RKO (cell line): ENCODE measurements around the gene GCNT1.
"Not testable (repeated sequence)": the region's sequence is repeated elsewhere in the genome, so short reads cannot be mapped to it uniquely, and the experiment has no call there.

Experiments
- DNase-seq: peaks from one replicate; pipeline ENCODE4 v3.0.0-alpha.2; 2016; ENCODE audit warnings: low spot score

Gene GCNT1

DNA sequence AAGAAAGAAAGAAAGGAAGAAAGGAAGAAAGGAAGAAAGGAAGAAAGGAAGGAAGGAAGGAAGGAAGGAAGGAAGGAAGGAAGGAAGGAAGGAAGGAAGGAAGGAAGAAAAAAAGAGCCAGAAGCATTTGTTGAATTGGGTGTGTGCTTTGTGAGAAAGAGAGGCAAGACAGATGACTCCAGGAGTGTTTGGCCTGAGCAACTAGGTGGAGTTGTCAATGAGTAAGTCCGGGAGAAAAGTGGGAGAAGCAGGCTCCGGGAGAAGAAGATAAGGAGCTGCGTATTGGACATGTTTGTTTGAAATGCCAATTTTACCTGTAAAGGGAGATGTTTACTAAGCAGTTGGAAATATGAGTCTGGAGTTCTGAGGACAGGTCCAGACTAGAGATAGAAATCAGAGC, 15.1 kb upstream of the GCNT1 start:
- no peak for DNase-seq

DNA sequence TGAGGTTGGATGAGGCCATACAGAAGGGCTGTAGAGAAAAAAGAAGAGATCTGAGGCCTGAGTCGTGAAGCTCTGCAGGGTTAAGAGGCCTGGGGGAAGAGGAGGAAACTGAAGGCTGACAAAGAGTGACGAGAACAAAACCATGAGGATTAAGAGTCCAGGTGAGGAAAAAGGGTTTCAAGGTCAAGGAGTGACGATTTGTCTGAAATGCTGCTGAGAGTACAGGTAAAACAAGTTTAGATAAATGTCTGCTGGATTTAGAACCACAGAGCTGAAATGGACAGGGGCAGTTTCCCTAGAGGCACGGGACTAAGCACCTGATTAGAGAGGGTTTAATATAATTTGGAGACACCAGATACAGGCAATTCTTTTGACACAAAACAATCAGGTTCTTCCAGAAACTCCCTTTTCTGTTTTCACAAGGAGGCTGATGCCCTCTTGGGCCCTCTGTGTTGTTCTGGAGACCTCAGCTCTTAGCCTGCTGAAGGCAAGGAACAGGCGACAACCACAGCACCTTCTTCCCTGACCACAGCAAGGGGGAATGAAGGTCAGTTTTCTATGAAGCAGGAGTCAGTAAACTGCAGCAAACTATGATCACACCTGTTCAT, 14.6 kb upstream of the GCNT1 start:
- DNase-seq, result no peak

DNA sequence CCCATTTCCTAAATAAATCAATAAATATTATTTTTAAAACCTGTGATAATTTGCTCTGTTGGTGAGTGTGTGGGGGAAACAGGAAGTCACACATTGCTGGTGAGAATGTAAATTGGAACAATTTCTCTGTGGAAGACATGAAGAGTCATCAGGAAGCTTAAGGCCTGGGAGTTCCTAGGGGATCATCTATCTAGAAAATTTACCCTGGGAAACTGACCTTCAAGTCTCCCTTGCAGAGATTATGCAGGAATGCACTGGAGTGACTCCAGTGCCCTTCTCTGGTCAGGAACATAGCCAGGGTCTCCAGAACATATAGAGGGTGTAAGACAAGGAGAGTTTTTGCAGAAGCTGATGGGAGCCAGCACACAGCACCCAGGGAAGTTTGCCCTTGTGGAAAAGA, 13.0 kb upstream of the GCNT1 start:
- DNase-seq, result no peak

DNA sequence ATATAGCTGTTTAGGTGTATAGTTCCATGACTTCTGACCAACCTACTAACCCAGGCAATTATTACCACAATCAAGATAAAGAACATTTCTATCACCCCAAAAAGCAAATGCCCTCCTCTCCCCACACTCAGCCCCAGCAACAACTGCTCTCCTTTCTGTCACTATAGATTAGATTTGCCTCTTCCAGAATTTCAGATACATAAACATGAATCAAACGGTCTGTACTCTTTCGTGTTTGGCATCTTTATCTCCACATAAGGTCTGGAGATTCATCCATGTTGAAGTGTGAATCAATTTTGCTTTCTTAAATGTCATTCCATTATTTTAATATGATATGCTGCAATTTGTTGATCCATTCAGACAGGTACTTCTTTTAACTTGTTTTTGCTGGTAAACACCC, 10.5 kb upstream of the GCNT1 start:
- DNase-seq, result no peak

DNA sequence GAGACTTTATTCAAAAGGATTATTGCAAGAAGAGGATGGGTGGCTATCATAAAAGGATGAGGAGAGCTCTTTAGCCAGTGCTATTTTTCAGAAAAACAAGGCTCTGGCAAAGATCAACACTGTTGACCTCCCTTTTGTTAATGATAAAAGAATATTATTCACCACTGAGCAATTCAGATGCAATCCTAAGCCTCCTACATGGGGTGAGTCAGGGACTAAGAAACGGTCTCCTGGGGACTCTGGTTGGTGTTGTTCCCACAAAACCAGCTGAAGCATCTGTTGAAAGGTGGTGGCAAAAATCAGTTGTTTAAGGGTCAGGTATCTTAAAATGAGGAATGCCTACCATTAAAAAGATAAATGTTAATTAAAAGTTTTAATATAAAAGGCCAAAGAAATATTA, 7.7 kb upstream of the GCNT1 start:
- peak; percentile 35 for DNase-seq

DNA sequence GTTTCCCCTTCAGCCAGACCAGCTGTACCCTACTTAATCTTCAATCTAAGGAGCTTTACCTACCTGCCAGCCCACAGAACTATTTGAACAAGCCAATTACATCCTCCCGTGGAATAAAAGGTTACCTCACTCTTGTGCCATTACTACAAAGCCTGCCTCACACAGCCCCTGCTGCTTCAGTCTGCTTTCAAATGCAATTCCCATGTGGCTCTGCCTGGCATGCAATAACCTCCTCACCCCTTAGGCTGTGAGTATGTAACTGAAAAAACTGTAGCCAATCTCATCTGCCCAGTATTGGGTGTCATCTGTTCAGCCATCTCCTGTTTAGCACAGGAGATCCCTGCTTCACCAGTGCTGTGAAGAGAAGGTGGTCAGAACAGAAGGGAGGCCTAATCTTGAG, 6.1 kb upstream of the GCNT1 start:
- DNase-seq, result no peak

DNA sequence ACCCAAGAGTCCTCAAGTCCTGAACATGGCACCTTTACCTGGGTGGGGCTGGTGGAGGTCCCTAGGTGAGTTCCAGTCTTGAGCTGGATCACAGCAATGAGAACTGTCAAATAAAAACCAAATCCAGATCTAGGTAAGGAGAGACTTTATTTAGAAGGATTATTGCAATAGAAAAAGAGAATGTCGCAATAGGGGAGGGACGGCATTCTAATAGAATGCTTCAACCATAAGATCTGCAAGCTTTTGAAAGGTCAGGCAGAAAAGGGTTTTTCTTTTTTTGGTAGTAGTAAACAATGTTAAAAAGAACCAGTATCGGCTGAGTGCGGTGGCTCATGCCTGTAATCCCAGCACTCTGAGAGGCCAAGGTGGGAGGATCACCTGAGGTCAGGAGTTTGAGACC, 5.2 kb upstream of the GCNT1 start:
- no peak for DNase-seq

DNA sequence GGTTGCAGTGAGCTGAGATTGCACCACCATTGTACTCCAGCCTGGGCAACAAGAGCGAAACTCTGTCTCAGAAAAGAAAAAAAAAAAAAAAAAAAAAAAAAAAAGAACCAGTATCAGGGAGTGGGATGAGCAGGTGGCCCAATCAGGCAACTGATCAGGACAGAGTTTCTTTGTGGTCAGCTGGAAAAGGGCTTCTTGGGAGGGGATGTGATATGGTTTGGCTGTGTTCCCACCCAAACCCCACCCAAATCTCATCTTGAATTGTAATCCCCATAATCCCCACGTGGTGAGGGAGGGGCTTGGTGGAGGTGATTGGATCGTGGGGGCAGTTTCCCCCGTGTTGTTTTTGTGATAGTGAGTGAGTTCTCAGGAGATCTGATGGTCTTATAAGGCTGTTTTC, 4.7 kb upstream of the GCNT1 start:
- no peak for DNase-seq

DNA sequence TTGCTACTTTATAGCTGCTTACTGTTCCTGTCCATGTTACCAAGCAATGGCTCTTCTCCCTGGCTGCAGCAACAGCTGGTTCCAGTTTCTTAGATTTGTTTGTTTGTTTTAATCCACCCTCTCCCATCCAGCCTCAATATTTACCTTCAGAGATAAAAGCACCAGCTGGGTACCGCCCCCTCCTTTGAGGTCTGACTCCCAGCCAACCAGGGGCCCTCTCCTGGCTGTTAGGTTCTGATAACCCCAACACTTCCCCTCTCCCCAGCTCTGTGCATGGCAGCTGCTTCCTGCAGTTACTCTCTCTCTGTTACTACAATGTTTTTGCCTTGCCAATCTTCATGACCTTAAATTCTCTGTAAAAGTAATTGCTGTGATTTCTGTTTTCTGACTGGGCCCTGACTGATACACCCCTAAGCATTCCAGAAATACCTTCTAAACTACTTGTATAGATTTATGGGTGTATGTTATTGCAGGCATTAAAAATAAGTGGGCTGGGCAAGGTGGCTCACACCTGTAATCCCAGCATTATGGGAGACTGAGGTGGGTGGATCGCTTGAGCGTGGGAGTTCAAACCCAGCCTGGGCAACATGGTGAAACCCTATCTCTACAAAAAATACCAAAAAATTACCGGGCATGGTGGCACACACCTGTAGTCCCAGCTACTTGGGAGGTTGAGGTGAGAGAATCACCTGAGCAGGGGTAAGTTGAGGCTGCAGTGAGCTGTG, 2.6 kb upstream of the GCNT1 start:
- DNase-seq, result no peak

DNA sequence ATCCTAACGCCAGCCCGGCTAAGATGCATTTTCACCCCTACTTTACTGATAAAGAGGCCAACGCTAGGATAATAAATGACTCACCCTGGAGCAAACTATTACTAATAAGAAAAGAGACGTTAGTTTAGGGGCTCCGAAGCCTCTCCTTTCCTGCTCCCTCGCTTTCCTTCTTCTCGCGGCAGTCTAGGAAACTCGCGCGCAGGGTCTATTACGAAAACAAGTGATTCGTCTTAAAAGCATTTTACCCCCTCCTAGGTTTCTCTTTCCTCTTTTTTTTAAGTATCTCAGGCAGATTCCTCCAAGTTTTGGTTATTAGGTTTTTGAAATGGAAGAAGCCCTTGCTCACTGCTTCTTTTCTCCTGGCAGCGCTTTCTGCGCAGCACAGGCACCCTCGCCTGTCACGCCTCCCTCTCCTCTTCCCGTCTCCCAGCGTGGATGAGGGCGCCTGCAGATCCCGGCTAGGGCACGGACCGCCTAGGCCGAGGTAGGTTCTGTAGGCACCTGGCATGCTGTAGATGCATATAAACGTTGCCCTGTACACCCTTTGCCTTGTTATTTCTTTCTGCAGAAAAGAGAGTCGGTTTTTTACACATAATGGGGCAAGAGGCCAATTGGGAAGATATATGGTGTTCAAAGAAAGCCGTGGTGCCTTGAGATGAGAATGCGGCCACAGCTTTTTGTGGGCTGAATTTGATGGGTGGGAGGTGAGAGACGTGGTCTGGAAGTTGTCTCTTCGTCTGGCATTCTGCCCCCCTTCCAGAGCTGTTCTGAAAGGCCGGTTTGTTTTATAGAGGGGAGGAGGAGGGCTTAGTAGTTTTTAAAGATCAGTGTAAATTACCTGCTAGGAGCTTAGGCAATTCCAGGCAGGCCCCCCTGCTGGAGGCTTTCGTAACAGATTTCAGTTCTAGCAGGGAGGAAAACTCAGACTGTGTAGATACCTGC, 983 bp downstream of the GCNT1 start:
- peak; percentile 79 for DNase-seq

DNA sequence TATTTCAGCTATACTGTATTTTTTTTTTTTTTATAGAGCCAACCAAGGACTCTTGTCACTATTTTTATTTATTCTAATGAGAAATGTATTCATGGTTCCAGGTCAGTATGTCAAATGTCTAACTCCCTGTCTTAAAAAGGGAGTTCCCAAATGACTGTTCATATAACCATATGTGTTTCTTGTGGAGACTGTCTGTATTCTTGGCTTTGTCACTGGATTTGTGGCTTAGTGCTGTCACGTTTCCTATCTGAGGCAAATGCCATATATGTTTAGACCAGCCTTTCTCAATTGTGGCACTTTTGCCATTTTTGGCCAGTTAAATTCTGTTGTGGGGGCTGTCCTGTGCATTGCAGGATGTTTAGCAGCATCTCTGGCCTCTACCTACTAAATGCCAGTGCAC, 3.1 kb downstream of the GCNT1 start:
- no peak for DNase-seq

DNA sequence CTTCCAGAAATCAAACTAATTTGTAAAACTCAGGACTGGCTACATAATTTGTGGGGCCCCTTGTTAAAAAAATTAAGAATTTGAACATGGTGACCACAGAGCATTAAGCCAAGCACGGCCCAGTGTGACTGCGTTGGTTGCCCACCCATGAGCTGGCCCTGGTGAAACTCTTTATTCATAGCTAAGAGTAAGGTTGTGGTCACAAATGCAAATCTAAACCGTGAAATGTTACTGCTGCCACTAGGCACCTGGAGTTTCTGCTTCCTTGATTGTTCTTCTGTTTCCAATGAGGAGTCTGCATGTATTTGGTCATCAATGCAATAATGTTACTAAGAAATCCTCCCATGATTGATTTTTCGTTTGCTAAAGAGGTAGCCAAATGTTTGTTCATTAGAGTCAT, 4.2 kb downstream of the GCNT1 start:
- DNase-seq, result no peak

DNA sequence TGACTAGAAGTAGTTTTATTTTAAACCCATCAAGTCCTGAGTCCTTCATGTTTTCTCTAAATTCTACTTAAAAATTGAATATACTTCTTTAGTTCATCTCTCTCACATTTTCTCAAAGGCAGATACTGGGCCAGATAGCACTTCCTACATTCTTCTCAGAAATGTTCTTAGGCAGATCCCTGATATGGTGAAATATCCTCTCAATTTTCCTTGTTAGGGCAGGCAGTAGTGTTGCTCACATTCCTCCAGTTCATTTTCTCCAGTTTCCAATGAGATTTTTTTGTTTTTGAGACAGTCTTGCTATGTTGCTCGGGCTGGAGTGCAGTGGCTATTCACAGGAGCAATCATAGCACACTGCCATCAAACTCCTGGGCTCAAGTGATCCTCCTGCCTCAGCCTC, 5.7 kb downstream of the GCNT1 start:
- no peak for DNase-seq

DNA sequence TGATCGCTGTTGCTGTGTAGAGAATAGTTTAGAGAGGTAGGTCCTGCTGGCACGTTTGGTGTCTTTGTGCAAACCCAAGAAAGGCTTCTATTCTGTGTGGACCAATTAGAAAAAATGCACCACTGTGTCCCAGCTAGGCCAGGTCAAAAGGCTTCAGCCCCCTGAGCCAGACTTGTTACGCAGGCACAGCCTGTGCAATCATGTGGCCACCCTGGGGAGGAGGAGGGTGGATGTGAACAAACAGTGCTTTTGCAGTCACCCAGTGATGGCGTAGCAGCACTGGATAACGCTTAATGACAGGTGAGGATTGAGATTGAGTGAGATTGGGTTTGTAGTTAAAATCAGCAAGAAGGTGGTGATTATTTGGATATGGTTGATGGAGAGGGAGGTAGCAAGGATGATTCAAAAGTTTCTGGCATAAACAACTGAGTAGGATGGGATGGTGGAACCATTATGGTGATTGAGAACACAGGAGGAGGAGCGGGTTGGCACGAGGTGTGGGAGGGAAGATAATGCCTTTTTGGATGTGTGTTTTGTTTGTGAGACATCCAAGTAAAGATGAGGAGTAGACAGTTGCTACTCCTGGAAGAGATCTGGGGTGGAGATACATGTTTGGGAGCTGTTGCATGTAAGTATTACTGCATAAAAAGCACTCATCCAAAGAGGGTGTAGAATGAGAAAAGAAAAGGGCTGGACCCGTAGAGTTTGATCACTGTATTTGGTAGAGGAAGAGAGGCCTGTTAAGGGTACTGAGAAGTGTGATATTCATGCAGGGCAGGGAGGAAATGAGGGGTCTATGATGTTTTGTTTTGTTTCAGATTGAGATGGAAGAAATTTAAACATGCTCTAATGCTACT, 6.7 kb downstream of the GCNT1 start:
- DNase-seq, result no peak

DNA sequence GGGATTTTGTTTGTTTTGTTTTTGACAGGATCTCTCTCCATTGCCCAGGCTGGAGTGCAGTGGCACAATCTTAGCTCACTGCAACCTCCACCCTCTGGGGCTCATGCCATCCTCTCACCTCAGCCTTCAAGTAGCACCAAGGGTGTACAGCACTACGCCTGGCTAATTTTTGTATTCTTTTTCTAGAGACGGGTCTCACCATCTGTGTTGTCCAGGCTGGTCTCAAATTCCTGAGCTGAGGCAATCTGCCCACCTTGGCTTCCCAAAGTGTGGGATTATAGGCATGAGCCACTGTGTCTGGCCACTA, 7.3 kb downstream of the GCNT1 start:
- no peak for DNase-seq

DNA sequence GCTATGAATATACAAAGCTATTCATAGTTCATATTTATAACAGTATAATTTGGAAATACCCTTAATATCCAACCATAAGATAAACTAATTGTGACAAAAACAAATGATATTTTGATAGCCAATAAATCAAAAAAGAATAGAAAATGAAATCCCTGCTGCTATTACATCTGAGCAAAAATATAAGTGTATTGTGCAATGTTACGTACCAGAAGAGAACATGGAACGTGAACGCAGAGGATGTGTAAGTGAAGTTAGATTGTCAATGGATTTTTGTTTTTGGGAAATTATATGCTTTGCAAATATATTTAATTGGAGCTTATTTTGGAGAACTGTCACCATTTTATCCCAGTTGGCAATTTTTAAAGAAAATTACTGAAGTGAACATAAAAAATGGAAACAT, 15.4 kb downstream of the GCNT1 start:
- DNase-seq, result no peak

DNA sequence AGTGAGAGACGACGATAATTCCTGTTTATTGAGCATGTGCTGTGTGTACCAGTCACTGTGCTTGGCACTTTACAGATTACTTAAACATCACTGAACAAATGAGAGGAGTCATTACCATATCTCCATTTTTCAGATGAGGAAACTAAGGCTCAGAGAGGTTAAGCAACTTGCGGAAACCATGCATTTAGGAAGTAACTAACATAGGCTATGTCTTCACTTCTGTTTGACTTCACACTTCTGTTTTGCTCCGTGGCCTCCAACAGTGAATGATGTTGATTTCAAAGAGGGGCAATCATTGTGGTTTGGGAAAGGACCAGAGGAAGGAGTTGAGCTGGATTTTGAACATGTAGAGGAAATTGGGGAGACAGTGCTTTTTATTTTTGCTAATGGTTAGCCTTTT, 16.7 kb downstream of the GCNT1 start:
- DNase-seq, result no peak

DNA sequence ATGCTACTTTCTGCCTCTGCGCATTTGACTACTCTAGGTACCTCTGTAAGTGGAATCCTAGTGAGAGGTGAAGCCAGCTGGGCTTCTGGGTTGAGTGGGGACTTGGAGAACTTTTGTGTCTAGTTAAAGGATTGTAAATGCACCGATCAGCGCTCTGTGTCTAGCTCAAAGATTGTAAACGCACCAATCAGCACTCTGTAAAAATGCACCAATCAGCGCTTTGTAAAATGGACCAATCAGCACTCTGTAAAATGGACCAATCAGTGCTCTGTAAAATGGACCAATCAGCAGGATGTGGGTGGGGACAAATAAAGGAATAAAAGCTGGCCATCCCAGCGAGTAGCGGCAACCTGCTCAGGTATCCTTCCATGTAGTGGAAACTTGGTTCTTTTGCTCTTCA, 18.8 kb downstream of the GCNT1 start:
- not testable (repeated sequence) for DNase-seq

DNA sequence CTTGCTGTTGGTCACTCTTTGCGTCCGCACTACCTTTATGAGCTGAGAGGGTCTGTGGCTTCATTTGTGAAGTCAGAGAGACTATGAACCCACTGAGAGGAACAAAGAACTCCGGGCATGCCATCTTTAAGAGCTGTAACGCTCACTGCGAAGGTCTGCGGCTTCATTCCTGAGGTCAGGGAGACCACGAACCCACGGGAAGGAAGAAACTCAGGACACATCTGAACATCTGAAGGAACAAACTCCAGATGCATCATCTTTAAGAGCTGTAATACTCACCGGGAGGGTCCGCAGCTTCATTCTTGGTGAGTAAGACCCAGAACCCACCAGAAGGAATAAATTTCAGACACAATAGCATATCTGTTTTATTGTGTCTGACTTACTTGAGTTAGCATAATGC, 19.2 kb downstream of the GCNT1 start:
- no peak for DNase-seq

DNA sequence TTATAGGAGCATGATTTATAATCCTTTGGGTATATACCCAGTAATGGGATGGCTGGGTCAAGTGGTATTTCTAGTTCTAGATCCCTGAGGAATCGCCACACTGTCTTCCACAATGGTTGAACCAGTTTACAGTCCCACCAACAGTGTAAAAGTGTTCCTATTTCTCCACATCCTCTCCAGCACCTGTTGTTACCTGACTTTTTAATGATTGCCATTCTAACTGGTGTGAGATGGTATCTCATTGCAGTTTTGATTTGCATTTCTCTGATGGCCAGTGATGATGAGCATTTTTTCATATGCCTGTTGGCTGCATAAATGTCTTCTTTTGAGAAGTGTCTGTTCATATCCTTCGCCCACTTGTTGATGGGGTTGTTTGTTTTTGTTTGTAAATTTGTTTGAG, 20.4 kb downstream of the GCNT1 start:
- not testable (repeated sequence) for DNase-seq

DNA sequence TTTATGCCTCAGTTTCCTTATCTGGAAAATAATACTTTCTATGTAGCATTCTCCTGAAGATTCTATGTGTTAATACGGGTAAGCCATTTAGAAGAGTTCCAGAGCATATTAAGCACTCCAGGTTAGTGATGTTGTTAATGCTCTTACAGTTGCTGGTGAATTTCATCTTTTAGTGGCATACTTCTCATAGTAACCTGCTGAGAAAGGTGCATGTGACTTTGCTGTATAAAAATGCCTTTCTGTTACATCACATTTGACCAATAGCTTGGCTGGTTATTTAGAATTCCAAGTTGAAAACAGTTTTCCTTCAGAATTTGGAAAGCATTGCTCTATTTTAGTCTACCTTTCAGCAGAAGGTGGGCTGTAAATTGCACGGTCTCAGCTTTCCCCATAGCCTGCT, 27.2 kb downstream of the GCNT1 start:
- no peak for DNase-seq

DNA sequence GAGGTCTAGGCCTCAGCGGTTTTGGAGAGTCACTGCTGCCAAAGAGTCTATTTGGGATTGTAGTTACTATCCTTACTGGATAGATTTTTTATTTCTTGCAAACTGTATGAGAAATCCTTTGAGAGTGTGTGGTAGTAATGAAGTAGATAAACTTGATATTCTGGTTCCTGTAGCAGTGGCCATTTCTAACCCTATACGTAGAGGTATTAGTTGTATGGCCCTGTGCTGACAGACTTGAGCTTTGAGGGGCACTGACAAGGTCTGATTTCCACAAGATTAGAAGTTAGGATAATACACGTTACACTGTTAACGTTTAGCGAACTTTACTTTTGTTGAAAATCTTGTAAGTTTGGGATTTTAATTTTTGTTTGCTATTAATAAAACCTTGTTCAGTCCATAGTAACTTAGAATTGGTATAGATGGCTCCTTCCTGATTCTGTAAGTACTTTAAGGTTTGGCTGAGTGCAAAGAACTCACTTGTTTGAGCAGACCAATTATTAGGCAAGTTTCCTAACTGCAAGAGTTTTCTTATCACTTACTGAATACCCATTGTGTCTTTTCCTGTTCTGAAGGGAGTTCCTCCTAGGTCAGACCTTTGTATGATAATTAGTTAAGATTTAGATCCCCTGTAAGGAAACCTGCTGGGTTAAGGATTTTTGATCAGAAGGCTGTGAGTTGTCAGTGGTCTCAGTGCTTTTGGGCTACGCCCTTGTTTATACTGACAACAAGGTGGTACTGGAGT, 31.4 kb downstream of the GCNT1 start:
- no peak for DNase-seq
